ENCODE data around the gene MBD3L4. TPM values are rescaled to one million over a fixed set of nuclear protein-coding genes. Genes with fewer than 3 reads are reported as not detected.

The MBD3L4 gene
- total and polyA plus RNA-seq, 2 donors (not counting 3 experiments of a cell fraction or from before 2014, with no cell fraction given), result not detected

- dilution Hi-C loops (cut with MboI; ENCODE audit: extremely low pct_ligation_motif_present, low sequenced_read_pairs), result no loop called here
- no peak overlapping the region for H3K4me3 ChIP-seq (replicated peaks in 1 of 3; ENCODE audit: insufficient read depth in 1 of 3, low read depth in 1 of 3, low read length in 3 of 3)
- no peaks in the 10 kb centered on the region for H3K9me3 ChIP-seq (replicated peaks; ENCODE audit: control insufficient read depth, insufficient read depth, low read length)
- no peak overlapping the region for H3K27ac ChIP-seq (ENCODE audit: insufficient read depth, low read depth, low read length)
- POLR2A ChIA-PET, result no interaction called here
- BruUV-seq (replicated peaks), result no TSS peak
- H3K9ac ChIP-seq (replicated peaks; ENCODE audit: extremely low read depth, insufficient read depth, low read length), result no peak overlapping the region
- no peak overlapping the region for H2AFZ ChIP-seq (ENCODE audit: low read depth, low read length)
- no peaks in the 10 kb centered on the region for H3K27me3 ChIP-seq (ENCODE audit: control insufficient read depth in 2 of 2, insufficient read depth in 2 of 2, low read length in 2 of 2)
- H3K4me2 ChIP-seq (ENCODE audit: insufficient read depth, low read length), result no peak overlapping the region
- H4K20me1 ChIP-seq (replicated peaks; ENCODE audit: control insufficient read depth, extremely low read depth, insufficient read depth, low read length), result no peaks in the 10 kb centered on the region
- H3K4me1 ChIP-seq (ENCODE audit: control insufficient read depth, extremely low read depth, insufficient read depth, low read length), result no peaks in the 10 kb centered on the region
- CTCF ChIA-PET, result no interaction called here
- no peak for FAIRE-seq
- TF ChIP-seq EZH2 (IDR thresholded peaks at IDR 0.05; ENCODE audit: borderline replicate concordance, low read depth, low read length, severe bottlenecking) (no peak), FOS (IDR thresholded peaks at IDR 0.05; ENCODE audit: borderline replicate concordance, insufficient read depth, low read length) (no peak), MYC (IDR thresholded peaks at IDR 0.05; ENCODE audit: low read depth, low read length) (no peak), POLR2A (IDR thresholded peaks at IDR 0.05; ENCODE audit: low read depth, low read length) (no peak), POLR2AphosphoS5 (IDR thresholded peaks at IDR 0.05; ENCODE audit: insufficient read depth, low read depth, low read length) (no peak), CTCF (IDR thresholded peaks at IDR 0.05; ENCODE audit: extremely low read depth in 1 of 2, insufficient read depth in 1 of 2, low read depth in 1 of 2, low read length in 2 of 2) (no peak), GATA2 (IDR thresholded peaks at IDR 0.05; ENCODE audit: insufficient read depth, insufficient read length, low read depth, low read length) (no peak), JUN (IDR thresholded peaks at IDR 0.05; ENCODE audit: borderline replicate concordance, insufficient read depth, insufficient read length, low read depth) (no peak), MAX (IDR thresholded peaks at IDR 0.05; ENCODE audit: insufficient read depth, insufficient read length) (no peak)
- intact Hi-C loops (cut with micrococcal nuclease), result no loop called here
- no peaks in the 10 kb centered on the region for H3K9me1 ChIP-seq (replicated peaks; ENCODE audit: control insufficient read depth, extremely low read depth, insufficient read depth, low read length)
- H3K79me2 ChIP-seq (ENCODE audit: control insufficient read depth, insufficient read depth, low read length), result no peaks in the 10 kb centered on the region
- no peak for DNase-seq (ENCODE audit: low read depth, low spot score)
- H3K36me3 ChIP-seq (ENCODE audit: control insufficient read depth in 2 of 2, extremely low read depth in 1 of 2, insufficient read depth in 2 of 2, low read length in 2 of 2), result no peaks in the 10 kb centered on the region
These were observed 29.0 kb downstream of the MBD3L4 start for GRCh38 chr19:7010722-7011593.

Data from endothelial cell of umbilical vein (primary cell).